Measurements from ENCODE around the gene OTUD3. TPM values are rescaled to one million over a fixed set of nuclear protein-coding genes. Genes with fewer than 3 reads are reported as not detected.

OTUD3 gene
- total and polyA plus RNA-seq, 2 of the 13 experiments (the other 11 are each of a cell fraction or from before 2014, with no cell fraction given), result 5.2 to 7.5 TPM

- TF ChIP-seq, protein P1, sequence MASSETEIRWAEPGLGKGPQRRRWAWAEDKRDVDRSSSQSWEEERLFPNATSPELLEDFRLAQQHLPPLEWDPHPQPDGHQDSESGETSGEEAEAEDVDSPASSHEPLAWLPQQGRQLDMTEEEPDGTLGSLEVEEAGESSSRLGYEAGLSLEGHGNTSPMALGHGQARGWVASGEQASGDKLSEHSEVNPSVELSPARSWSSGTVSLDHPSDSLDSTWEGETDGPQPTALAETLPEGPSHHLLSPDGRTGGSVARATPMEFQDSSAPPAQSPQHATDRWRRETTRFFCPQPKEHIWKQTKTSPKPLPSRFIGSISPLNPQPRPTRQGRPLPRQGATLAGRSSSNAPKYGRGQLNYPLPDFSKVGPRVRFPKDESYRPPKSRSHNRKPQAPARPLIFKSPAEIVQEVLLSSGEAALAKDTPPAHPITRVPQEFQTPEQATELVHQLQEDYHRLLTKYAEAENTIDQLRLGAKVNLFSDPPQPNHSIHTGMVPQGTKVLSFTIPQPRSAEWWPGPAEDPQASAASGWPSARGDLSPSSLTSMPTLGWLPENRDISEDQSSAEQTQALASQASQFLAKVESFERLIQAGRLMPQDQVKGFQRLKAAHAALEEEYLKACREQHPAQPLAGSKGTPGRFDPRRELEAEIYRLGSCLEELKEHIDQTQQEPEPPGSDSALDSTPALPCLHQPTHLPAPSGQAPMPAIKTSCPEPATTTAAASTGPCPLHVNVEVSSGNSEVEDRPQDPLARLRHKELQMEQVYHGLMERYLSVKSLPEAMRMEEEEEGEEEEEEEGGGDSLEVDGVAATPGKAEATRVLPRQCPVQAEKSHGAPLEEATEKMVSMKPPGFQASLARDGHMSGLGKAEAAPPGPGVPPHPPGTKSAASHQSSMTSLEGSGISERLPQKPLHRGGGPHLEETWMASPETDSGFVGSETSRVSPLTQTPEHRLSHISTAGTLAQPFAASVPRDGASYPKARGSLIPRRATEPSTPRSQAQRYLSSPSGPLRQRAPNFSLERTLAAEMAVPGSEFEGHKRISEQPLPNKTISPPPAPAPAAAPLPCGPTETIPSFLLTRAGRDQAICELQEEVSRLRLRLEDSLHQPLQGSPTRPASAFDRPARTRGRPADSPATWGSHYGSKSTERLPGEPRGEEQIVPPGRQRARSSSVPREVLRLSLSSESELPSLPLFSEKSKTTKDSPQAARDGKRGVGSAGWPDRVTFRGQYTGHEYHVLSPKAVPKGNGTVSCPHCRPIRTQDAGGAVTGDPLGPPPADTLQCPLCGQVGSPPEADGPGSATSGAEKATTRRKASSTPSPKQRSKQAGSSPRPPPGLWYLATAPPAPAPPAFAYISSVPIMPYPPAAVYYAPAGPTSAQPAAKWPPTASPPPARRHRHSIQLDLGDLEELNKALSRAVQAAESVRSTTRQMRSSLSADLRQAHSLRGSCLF (CRISPR knock-in tag; IDR thresholded peaks at IDR 0.05; ENCODE audit: borderline replicate concordance), result no peak
- TF ChIP-seq ZFP91 (CRISPR knock-in tag; IDR thresholded peaks at IDR 0.05; ENCODE audit: borderline replicate concordance) (no peak; the same call in 1 of the 2 replicates), KDM4B (CRISPR knock-in tag; IDR thresholded peaks at IDR 0.05) (no peak), DMAP1 (CRISPR knock-in tag; IDR thresholded peaks at IDR 0.05) (no peak), RFX1 (IDR thresholded peaks at IDR 0.05) (peak; percentile 18; the same call in 1 of the 2 replicates), NR2C2 (CRISPR knock-in tag; IDR thresholded peaks at IDR 0.05; ENCODE audit: borderline replicate concordance) (peak; percentile 24; the same call in 1 of the 2 replicates), MEIS1 (CRISPR knock-in tag; IDR thresholded peaks at IDR 0.05; ENCODE audit: borderline replicate concordance) (no peak; the same call in 1 of the 2 replicates), PCBP2 (optimal IDR thresholded peaks at IDR 0.05; ENCODE audit: low read depth, low read length, poor library complexity, severe bottlenecking) (no peak), ZNF260 (CRISPR knock-in tag; IDR thresholded peaks at IDR 0.05; ENCODE audit: borderline replicate concordance, low read depth) (no peak), ETV5 (CRISPR knock-in tag; IDR thresholded peaks at IDR 0.05; ENCODE audit: borderline replicate concordance) (peak; percentile 75; the same call in 1 of the 2 replicates), IKZF4 (CRISPR knock-in tag; IDR thresholded peaks at IDR 0.05; ENCODE audit: borderline replicate concordance, low read depth, not compliant biosample characterization) (no peak), ATF2 (CRISPR knock-in tag; IDR thresholded peaks at IDR 0.05) (peak; percentile 58; the same call in 1 of the 2 replicates), SP2 (CRISPR knock-in tag; IDR thresholded peaks at IDR 0.05) (no peak), ZNF567 (CRISPR knock-in tag; IDR thresholded peaks at IDR 0.05; ENCODE audit: borderline replicate concordance) (no peak), GFI1 (CRISPR knock-in tag; IDR thresholded peaks at IDR 0.05; ENCODE audit: borderline replicate concordance) (peak; percentile 78; the same call in 1 of the 2 replicates)
- TF ChIP-seq, protein P2, sequence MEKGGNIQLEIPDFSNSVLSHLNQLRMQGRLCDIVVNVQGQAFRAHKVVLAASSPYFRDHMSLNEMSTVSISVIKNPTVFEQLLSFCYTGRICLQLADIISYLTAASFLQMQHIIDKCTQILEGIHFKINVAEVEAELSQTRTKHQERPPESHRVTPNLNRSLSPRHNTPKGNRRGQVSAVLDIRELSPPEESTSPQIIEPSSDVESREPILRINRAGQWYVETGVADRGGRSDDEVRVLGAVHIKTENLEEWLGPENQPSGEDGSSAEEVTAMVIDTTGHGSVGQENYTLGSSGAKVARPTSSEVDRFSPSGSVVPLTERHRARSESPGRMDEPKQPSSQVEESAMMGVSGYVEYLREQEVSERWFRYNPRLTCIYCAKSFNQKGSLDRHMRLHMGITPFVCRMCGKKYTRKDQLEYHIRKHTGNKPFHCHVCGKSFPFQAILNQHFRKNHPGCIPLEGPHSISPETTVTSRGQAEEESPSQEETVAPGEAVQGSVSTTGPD (CRISPR knock-in tag; IDR thresholded peaks at IDR 0.05), result no peak
Measured at GRCh38 chr1:19925342-19926070, 43.3 kb downstream of the OTUD3 start (continued).
